Stimulated activated CD4-positive, alpha-beta T cell treated with anti-CD3 and anti-CD28 coated beads, Interleukin-1b, Interleukin-23, amount 100 ng/mL, for 24 hours (primary cell): ENCODE data around the gene ZNHIT3.

ENCODE experiments used
- DNase-seq, 4 experiments: peaks; one replicate each; pipeline ENCODE4 v3.0.0-alpha.2; 2020; ENCODE audit warnings: low read depth in 4 of 4, low spot score in 1 of 4

The ZNHIT3 gene

GRCh38 chr17:36509272-36509985 is 22.9 kb downstream of the ZNHIT3 start:
- DNase-seq: no peak

DNA sequence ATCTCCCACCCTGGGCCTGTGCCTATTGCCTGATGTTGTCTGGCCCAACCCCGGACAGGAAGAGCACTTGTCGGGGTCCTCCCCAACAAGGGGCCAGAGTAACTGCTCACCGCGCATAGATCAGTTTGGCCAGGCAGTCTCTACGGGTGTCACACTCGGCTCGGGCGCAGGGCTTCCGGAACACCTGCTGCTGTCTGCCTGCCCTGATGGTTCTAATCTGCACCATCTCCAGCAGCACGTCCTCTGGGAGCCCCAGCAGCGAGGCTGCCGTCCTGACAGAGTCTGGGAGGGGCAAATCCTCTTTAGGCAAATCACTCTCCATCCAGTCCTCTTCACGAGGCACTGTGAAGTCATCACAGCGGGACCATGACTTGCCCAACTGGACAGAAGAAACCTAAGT is 24.2 kb downstream of the ZNHIT3 start:
- no peak for DNase-seq

- no peak for DNase-seq
Observed at GRCh38 chr17:36511216-36511615, 24.7 kb downstream of the ZNHIT3 start.

GRCh38 chr17:36512641-36513040 is 26.2 kb downstream of the ZNHIT3 start:
- no peak for DNase-seq

DNA sequence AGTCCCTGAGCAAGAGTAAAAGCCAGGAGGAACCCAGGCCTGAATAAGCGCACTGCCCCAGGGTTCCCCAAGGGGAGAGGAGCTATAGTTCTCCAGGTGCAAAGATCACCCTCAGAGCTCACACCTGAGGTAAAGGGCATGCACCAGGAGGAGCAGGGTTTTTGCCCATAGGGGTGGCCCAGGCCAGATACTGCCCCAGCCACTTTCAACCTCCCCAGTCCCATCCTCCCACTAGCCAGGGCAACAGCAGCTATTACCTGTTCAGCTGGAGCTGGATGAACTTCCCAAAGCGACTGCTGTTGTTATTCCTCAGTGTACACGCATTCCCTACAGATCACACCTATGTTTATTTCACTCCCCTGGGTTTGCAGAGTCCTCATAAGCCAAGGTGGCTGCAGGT is 28.4 kb downstream of the ZNHIT3 start:
- DNase-seq: no peak

DNA sequence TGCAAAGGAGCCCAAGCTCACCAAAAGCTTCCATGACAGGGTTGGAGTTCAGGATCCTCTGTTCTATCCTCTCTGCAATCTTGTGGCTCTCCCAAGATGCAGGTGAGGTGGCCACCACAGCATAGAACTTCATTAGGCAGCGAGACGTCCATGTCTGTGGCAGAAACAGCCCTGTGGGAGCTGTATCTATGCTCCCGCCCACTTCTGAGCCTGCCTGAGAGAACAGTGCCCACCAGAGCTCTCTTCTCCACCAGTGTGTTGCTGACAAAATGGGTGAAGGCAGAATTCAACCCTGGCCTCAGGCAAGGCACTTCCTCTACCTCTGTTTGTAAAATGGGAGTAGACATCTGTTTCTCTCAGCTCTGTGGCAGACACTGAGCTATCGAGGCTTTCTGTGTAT is 29.4 kb downstream of the ZNHIT3 start:
- DNase-seq: no peak

GRCh38 chr17:36523113-36523512 is 36.6 kb downstream of the ZNHIT3 start:
- no peak for DNase-seq

- DNase-seq: no peak
Observed at GRCh38 chr17:36524428-36524876, 38.0 kb downstream of the ZNHIT3 start.

DNA sequence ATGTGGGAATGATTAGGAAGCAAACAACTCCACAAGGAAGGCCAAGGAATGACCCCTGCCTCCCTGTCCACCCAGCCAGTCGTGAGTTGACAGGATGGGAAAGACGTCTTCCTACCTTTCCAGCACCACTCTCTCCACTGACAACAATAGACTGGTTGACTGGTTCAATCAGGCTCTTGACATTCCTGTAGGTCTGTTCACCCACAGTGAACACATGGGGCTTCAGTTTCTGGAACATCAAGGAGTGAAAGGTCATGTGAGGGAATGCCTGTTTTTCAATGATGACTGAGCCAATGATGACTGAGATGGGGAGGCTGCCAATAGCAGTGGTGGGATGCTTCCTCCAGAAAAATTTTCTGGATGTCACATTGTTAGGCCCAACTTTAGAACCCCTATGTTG is 38.6 kb downstream of the ZNHIT3 start:
- no peak for DNase-seq

DNA sequence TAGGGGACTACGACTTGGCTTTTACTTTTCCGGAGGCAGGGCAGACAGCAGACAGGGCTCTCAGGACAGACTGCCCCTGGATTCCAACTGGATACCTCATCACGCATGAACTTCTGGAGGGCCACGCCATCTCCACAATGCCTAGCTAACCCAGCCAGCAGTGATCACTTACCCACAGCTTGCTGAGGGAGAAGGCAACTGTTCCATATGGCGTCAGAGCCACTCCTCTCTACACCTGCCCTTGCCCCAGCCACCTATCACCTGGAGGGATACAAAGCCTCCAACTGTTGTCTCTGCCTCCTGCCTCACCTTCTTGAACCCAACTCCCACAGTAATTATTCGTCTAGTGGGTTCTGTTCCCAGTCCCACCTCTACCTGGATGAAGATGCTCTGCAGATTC is 39.4 kb downstream of the ZNHIT3 start:
- DNase-seq: no peak

DNA sequence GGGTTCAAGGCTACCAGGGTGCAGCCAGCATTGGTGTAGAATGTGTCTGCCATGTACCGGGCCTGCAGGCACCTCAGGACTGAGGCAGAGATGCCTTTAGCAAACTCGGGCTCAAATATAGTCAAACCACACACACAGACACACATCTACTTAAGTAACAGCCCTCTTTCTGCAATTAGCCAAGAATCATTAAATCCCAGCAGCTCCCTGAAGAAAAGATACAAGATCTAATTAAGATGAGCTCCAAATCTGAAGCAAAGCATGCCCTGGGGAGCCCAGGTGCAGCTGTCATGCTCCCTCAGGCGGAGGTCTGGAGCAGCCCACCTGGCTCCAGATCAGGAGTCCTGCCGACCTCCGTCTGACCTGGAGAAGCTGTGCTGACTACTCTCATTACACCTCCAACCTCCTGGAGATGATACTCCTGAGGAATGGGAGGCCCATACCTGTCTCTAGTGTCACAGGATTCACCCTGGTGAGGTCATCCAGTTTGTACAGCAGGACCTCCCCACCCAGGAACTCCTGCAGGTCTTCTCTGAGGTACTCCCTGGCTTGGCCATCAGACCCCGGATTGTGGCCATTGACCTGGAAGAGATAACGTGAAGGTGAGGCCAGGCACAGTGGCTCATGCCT is 41.3 kb downstream of the ZNHIT3 start:
- no peak for DNase-seq

DNA sequence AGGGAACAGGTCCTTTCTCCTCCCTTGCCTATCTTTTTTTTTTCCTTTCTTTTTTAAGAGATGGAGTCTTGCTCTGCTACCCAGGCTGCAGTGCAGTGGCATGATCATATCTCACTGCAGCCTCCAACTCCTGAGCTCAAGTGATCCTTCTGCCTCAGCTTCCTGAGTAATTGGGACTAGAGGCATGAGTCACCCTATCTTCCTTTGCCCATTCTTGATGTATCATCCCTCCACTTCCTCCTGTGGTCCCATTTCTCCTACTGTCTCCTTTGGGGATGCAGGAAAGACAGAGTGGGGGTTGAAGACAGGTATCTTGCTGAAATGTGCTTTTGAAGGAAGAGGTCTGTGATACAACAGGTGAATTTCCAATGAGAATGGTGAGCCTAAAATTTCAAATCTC is 42.6 kb downstream of the ZNHIT3 start:
- no peak for DNase-seq

DNA sequence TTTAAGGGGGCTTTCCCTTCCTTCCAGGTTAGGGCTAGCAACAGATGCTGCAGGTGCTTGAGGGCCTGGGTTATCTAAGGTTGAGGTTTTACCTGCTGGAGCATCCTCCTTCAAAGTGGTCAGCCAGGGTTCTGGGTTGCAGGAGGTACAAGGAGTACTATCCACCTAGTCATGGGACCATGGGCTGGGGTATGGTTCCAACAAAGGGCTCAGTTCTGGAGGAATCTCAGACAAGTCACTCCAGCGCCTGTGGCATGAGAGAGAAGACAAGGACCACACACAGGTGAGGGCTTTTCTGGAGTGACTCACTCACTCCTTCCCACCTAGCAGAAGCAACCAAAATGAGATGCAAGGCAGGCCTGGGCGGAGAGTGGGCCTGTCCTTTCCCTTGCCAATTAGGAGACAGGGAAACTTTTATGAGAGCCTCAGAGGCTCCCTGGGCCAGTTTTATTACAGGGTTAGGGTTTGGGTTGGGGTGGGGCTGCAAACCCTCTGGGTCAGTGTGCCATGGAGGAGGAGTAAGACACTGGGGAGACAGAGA is 46.0 kb downstream of the ZNHIT3 start:
- no peak for DNase-seq

- peak in 2 of 4 experiments; percentile 28 to 54 for DNase-seq
Observed at GRCh38 chr17:36533935-36534839, 47.7 kb downstream of the ZNHIT3 start.

- peak; percentile 75 to 85 (median 79) for DNase-seq
Observed at GRCh38 chr17:36534840-36535668, 48.6 kb downstream of the ZNHIT3 start, which contains the start of the genes MYO19 and PIGW. Gene MYO19 (minus strand): TSS chr17:36534868. CDS start chr17:36532538, 2,330 bp downstream. Gene PIGW (plus strand): TSS chr17:36534987. CDS start chr17:36537102, 2,115 bp downstream.

GRCh38 chr17:36535669-36536081 is 49.2 kb downstream of the ZNHIT3 start:
- no peak for DNase-seq

- DNase-seq: no peak
Observed at GRCh38 chr17:36540696-36541095, 54.2 kb downstream of the ZNHIT3 start.

DNA sequence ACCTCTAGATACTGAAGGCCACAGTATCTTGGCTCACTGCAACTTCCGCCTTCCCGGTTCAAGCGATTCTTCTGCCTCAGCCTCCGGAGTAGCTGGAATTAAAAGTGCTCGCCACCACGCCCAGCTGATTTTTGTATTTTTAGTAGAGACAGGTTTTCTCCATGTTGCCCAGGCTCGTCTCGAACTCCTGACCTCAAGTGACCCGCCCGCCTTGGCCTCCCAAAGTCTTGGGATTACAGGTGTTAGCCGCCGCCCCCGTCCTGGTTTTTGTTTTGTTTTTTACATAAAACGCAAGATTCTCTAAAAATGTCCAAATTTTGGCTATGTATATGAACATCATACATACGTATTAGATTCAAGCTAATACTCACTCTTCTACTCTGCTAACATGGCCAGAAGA is 56.3 kb downstream of the ZNHIT3 start:
- no peak for DNase-seq

DNA sequence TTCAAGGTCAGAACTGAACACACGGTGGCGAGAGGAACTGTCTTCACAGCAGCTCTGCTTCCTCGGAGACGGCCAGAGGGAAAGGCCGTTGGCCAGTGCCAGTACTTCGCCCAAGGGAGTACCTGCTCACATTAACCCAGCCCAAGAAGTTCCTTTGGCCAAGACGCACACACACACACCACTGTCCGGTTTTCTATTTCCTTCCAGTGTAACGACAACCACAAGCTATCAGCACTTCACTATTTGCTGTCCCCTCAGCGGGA is 57.5 kb downstream of the ZNHIT3 start:
- DNase-seq: no peak

DNA sequence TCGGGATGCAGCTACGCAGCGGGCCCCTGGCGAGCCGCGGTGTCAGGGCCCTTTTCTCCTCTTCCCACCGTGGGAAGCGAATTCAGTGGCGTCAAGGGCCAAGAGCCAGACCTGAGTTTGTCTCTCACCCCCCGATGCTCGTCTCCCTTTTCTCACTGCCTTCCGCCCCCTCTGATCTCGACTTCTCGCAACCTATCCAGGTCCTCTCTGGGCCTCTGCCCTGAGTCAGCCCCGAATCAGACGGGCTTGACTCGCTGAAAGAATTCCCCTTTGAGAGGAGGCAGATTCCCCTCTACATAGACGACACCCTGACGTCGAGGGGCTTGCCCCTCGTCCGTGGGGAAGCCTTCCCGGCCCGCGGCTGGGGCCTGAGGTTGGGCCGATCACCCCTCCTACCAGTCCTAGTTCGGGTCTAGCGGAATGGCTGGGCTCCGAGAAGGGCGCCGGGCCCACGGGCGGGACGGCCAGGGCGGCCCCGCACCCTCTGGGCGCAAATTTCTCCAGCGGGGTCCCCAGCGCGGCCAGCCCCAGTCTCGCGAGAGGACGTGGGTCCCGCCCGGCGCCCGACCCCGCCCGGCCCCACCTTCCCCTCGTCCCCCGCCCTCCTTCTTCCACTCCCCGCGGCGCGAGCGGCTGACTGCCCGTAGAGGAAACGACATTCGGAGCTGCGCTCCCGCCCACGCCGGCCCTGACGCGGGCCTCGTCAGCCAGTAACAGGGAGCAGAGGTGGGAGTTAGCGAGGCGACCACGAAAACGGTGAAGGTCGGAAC is 58.0 kb downstream of the ZNHIT3 start, which contains the start of gene GGNBP2:
Gene GGNBP2, plus strand, starts transcription at position 613 of the 770 bp plus-strand sequence. CDS start 806 bp downstream, outside the sequence.
- DNase-seq: peak; percentile 74 to 86 (median 82)
